ENCODE data around the gene PAXIP1.

DNA sequence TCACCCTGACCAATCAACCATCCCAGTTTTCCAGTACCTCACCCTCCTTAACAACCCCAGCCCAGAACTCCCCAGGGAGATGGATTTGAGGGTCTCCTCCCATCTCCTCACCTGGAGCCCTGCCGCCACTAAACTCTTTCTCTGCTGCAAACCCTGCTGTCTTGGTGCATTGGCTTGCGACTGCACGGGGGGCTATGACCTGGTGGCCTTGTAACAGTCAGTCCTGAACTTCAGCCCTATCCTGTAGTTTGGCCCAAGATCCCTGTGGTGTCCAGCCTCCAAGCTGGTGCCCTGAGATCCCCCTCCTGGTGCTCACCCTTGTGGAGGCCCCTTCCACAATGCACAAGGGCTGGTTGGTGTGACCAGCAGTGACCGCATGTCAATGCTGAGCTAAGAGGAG is 91.9 kb downstream of the PAXIP1 start:
- TF ChIP-seq, protein P1, sequence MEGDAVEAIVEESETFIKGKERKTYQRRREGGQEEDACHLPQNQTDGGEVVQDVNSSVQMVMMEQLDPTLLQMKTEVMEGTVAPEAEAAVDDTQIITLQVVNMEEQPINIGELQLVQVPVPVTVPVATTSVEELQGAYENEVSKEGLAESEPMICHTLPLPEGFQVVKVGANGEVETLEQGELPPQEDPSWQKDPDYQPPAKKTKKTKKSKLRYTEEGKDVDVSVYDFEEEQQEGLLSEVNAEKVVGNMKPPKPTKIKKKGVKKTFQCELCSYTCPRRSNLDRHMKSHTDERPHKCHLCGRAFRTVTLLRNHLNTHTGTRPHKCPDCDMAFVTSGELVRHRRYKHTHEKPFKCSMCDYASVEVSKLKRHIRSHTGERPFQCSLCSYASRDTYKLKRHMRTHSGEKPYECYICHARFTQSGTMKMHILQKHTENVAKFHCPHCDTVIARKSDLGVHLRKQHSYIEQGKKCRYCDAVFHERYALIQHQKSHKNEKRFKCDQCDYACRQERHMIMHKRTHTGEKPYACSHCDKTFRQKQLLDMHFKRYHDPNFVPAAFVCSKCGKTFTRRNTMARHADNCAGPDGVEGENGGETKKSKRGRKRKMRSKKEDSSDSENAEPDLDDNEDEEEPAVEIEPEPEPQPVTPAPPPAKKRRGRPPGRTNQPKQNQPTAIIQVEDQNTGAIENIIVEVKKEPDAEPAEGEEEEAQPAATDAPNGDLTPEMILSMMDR (IDR thresholded peaks at IDR 0.05 in 4 of 5, conservative IDR thresholded peaks at IDR 0.05 in 1 of 5): no peak
- no peak for TF ChIP-seq POLR2A (IDR thresholded peaks at IDR 0.05)
